Measurements from ENCODE around the gene TMEM140. TPM values are rescaled to one million over a fixed set of nuclear protein-coding genes. Genes with fewer than 3 reads are reported as not detected.

TMEM140 gene
- total and polyA plus RNA-seq, 9 of the 15 experiments (the other 6 are each of a cell fraction or from before 2014, with no cell fraction given) = 0.03 to 0.82 (median 0.23) TPM

DNA sequence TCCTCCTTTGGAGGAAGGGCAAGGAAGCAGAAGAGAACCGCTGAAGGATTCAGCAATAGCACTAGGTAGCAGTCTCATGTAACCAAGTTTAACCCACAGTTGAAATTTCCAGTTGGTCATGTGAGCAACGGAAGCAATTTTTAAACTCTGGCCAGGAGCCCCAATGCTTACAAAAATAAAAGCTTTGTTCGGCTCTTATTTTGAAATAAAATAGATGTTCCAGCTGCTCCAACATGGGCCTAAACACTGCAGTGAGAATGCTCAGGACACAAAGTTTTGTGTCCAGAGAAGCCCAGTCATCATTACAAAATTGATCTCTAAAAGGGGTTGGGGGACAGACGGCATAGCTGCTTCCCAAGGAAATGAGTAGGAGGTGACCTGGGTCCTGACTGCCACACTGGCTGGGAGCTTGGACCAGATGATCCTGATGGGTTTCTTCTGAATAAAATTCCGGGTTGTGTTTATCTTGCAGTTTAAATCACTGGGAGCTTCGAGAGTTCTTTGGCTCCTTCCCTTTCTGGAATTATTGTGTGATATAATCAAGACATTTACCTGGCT is 452 bp upstream of the TMEM140 start:
- H2AFZ ChIP-seq (ENCODE audit: low read depth, low read length) = peak overlapping the region; percentile 89
- DNase-seq (ENCODE audit: extremely low read depth in 1 of 4, low spot score in 3 of 4) (peak in 2 of 4 experiments; percentile 14 to 17), FAIRE-seq (no peak), ATAC-seq (peak; percentile 57)
- no peaks in the 10 kb centered on the region for H3K79me2 ChIP-seq (ENCODE audit: control insufficient read depth, insufficient read depth, low read length)
- H3K4me1 ChIP-seq (replicated peaks in 1 of 2; ENCODE audit: control insufficient read depth in 2 of 2, insufficient read depth in 2 of 2, low read length in 2 of 2) = peaks cover 0 to 11% of the 10 kb centered on the region in 2 experiments; a peak in 3 of 5 replicates
- no peaks in the 10 kb centered on the region for H3K36me3 ChIP-seq (ENCODE audit: control insufficient read depth, insufficient read depth, low read length)
- H3K27ac ChIP-seq (ENCODE audit: extremely low read depth, low read depth, low read length) = peak overlapping the region; percentile 58; the same call in 2 of the 3 replicates
- H3K4me2 ChIP-seq (ENCODE audit: insufficient read depth, low read length) = peak overlapping the region; percentile 86
- no peaks in the 10 kb centered on the region for H3K9me3 ChIP-seq (replicated peaks; ENCODE audit: control insufficient read depth, insufficient read depth, low read depth, low read length)
- H3K9me1 ChIP-seq (ENCODE audit: control insufficient read depth, insufficient read depth, low read length) = no peaks in the 10 kb centered on the region
- CTCF ChIA-PET (ENCODE audit: low intra/inter-chr PET ratio) = no interaction called here
- BruUV-seq (replicated peaks) = TSS peak; percentile 62
- in situ Hi-C loops (cut with MboI) = no loop called here
- no peaks in the 10 kb centered on the region for H4K20me1 ChIP-seq (replicated peaks; ENCODE audit: control insufficient read depth, insufficient read depth, low read length)
- 11% methylated on average over 6 of the region's 6 CpGs for WGBS (ENCODE audit: insufficient coverage, low coverage, missing lambda C conversion rate)
- POLR2A ChIA-PET = interaction anchor here (0.7 to 2.1 kb wide), 10 partner anchors 11 to 133 kb away, joined by 3 to 11 read pairs (median 4); partner anchors contain the start of gene CYREN
- H3K27me3 ChIP-seq (ENCODE audit: control insufficient read depth in 2 of 2, insufficient read depth in 2 of 2, low read length in 2 of 2) = no peaks in the 10 kb centered on the region
- H3K9ac ChIP-seq (ENCODE audit: insufficient read depth in 1 of 2, low read depth in 2 of 2, low read length in 2 of 2) = peak overlapping the region in 1 of 2 experiments; percentile 36; a peak in 2 of 4 replicates
- peak overlapping the region; percentile 4 for H3K4me3 ChIP-seq
- intact Hi-C loops (cut with micrococcal nuclease) = no loop called here
- TF ChIP-seq SRSF3 (IDR thresholded peaks at IDR 0.05; ENCODE audit: insufficient read depth, low read length) (no peak), PREB (CRISPR knock-in tag; IDR thresholded peaks at IDR 0.05) (no peak), HNRNPL (IDR thresholded peaks at IDR 0.05; ENCODE audit: low read depth, low read length) (no peak), XRCC4 (IDR thresholded peaks at IDR 0.05; ENCODE audit: extremely low read depth, insufficient read depth, insufficient read length) (no peak), POU5F1 (IDR thresholded peaks at IDR 0.05; ENCODE audit: borderline replicate concordance, low read depth, low read length, partially characterized antibody) (no peak), ASH1L (IDR thresholded peaks at IDR 0.05; ENCODE audit: borderline replicate concordance, low read depth, partially characterized antibody) (no peak), SNRNP70 (optimal IDR thresholded peaks at IDR 0.05; ENCODE audit: low read depth, low read length) (no peak), LCOR (CRISPR knock-in tag; IDR thresholded peaks at IDR 0.05) (no peak), MBD2 (IDR thresholded peaks at IDR 0.05; ENCODE audit: borderline replicate concordance, low read depth) (no peak; the same call in 1 of the 2 replicates), BHLHE40 (IDR thresholded peaks at IDR 0.05; ENCODE audit: low read length) (peak; percentile 38; the same call in 1 of the 2 replicates), CREB1 (IDR thresholded peaks at IDR 0.05) (no peak), CREB1 (CRISPR knock-in tag; IDR thresholded peaks at IDR 0.05) (no peak), CBX5 (IDR thresholded peaks at IDR 0.05; ENCODE audit: borderline replicate concordance, low read depth) (no peak), ZNF133 (CRISPR knock-in tag; IDR thresholded peaks at IDR 0.05) (no peak), L3MBTL2 (IDR thresholded peaks at IDR 0.05) (0 out of 2 replicates have a peak, but pooled peaks have one; percentile 19)
- TF ChIP-seq, protein P1, sequence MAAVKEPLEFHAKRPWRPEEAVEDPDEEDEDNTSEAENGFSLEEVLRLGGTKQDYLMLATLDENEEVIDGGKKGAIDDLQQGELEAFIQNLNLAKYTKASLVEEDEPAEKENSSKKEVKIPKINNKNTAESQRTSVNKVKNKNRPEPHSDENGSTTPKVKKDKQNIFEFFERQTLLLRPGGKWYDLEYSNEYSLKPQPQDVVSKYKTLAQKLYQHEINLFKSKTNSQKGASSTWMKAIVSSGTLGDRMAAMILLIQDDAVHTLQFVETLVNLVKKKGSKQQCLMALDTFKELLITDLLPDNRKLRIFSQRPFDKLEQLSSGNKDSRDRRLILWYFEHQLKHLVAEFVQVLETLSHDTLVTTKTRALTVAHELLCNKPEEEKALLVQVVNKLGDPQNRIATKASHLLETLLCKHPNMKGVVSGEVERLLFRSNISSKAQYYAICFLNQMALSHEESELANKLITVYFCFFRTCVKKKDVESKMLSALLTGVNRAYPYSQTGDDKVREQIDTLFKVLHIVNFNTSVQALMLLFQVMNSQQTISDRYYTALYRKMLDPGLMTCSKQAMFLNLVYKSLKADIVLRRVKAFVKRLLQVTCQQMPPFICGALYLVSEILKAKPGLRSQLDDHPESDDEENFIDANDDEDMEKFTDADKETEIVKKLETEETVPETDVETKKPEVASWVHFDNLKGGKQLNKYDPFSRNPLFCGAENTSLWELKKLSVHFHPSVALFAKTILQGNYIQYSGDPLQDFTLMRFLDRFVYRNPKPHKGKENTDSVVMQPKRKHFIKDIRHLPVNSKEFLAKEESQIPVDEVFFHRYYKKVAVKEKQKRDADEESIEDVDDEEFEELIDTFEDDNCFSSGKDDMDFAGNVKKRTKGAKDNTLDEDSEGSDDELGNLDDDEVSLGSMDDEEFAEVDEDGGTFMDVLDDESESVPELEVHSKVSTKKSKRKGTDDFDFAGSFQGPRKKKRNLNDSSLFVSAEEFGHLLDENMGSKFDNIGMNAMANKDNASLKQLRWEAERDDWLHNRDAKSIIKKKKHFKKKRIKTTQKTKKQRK (IDR thresholded peaks at IDR 0.05; ENCODE audit: borderline replicate concordance, low read depth, low read length) = no peak
- TF ChIP-seq, protein P2, sequence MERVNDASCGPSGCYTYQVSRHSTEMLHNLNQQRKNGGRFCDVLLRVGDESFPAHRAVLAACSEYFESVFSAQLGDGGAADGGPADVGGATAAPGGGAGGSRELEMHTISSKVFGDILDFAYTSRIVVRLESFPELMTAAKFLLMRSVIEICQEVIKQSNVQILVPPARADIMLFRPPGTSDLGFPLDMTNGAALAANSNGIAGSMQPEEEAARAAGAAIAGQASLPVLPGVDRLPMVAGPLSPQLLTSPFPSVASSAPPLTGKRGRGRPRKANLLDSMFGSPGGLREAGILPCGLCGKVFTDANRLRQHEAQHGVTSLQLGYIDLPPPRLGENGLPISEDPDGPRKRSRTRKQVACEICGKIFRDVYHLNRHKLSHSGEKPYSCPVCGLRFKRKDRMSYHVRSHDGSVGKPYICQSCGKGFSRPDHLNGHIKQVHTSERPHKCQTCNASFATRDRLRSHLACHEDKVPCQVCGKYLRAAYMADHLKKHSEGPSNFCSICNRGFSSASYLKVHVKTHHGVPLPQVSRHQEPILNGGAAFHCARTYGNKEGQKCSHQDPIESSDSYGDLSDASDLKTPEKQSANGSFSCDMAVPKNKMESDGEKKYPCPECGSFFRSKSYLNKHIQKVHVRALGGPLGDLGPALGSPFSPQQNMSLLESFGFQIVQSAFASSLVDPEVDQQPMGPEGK (CRISPR knock-in tag; IDR thresholded peaks at IDR 0.05; ENCODE audit: borderline replicate concordance) = no peak

All from K562 (cell line).